HepG2 (cell line): ENCODE measurements around the gene PRKD2. TPM values are rescaled to one million over a fixed set of nuclear protein-coding genes. Genes with fewer than 3 reads are reported as not detected.

Experiments used
- BHLHE40 ChIP-seq: IDR thresholded peaks from 2 replicates; pipeline ENCODE4 v1.6.1; 2011; ENCODE audit warnings: low read length, improper control_type of control experiment
- BRD4 ChIP-seq: sonication (generic); formaldehyde crosslinking; IDR thresholded peaks from 2 replicates; pipeline ENCODE4 v1.4.0; 2020; ENCODE audit warnings: missing genetic modification reagents
- ELF1 ChIP-seq: sonication (generic); formaldehyde crosslinking; IDR thresholded peaks from 2 replicates; pipeline ENCODE4 v1.4.0; 2020; ENCODE audit warnings: missing genetic modification reagents
- FOXK1 ChIP-seq: sonication (generic); formaldehyde crosslinking; IDR thresholded peaks from 2 replicates; pipeline ENCODE4 v1.4.0; 2020; ENCODE audit warnings: low read depth, missing genetic modification reagents, borderline replicate concordance
- NRL ChIP-seq: sonication (generic); formaldehyde crosslinking; IDR thresholded peaks from 2 replicates; pipeline ENCODE4 v1.5.0; 2020; ENCODE audit warnings: missing genetic modification reagents, mild to moderate bottlenecking, moderate library complexity, borderline replicate concordance
- PITX1 ChIP-seq: sonication (generic); formaldehyde crosslinking; IDR thresholded peaks from 2 replicates; pipeline ENCODE4 v1.5.1; 2020; ENCODE audit warnings: mild to moderate bottlenecking, missing genetic modification reagents
- ZFP36L1 ChIP-seq: sonication (generic); formaldehyde crosslinking; IDR thresholded peaks from 2 replicates; pipeline ENCODE4 v1.8.0; 2022; ENCODE audit warnings: mild to moderate bottlenecking, missing genetic modification reagents, moderate library complexity
- ZNF614 ChIP-seq: IDR thresholded peaks from 2 replicates; pipeline ENCODE4 v1.6.1; 2018; ENCODE audit warnings: missing biosample characterization, missing genetic modification reagents, inconsistent platforms, borderline replicate concordance
- ZNF780A ChIP-seq: sonication (generic); formaldehyde crosslinking; IDR thresholded peaks from 2 replicates; pipeline ENCODE4 v1.8.0; 2022; ENCODE audit warnings: mild to moderate bottlenecking, missing genetic modification reagents, moderate library complexity
- ZNF850 ChIP-seq: sonication (generic); formaldehyde crosslinking; conservative IDR thresholded peaks from 2 replicates; pipeline ENCODE4 v1.9.0; 2021; ENCODE audit warnings: mild to moderate bottlenecking, missing genetic modification reagents
- polyA plus RNA-seq, 8 experiments: library from polyadenylated mRNA; depleted of rRNA in 3 of 8; stranded (reverse) in 7 of 8; unstranded in 1 of 8; fragments of >200 nt; fragmentation: Illumina TruSeq in 4 of 8; extraction: Trizol in 4 of 8; gene quantifications; 2 replicates each; pipeline versions ENCODE4 v1.2.1 to v1.2.3, GENCODE V29; 2011 to 2016; ENCODE audit warnings: low read depth in 4 of 8, missing spikeins in 1 of 8, mixed read lengths in 1 of 8; ENCODE audit not compliant: insufficient read depth in 1 of 8
- total RNA-seq, 5 experiments: library from RNA; depleted of rRNA; stranded (reverse); fragments of >200 nt; fragmentation: Illumina TruSeq; extraction: Trizol; gene quantifications; 2 replicates each; pipeline ENCODE4 v1.2.3, GENCODE V29; 2016; ENCODE audit warnings: low read depth in 1 of 5
- TF ChIP-seq, protein P1 (sequence below): sonication (generic); formaldehyde crosslinking; IDR thresholded peaks from 2 replicates; pipeline ENCODE4 v1.9.0; 2021; ENCODE audit warnings: missing genetic modification reagents, mild to moderate bottlenecking, borderline replicate concordance
- TF ChIP-seq, protein P2 (sequence below): sonication (generic); formaldehyde crosslinking; IDR thresholded peaks from 2 replicates; pipeline ENCODE4 v1.5.1; 2020; ENCODE audit warnings: missing genetic modification reagents, mild to moderate bottlenecking, borderline replicate concordance
- TF ChIP-seq, protein P3 (sequence below): sonication (generic); formaldehyde crosslinking; IDR thresholded peaks from 2 replicates; pipeline ENCODE4 v1.4.0; 2020; ENCODE audit warnings: missing genetic modification reagents, mild to moderate bottlenecking, borderline replicate concordance
- TF ChIP-seq, protein P4 (sequence below): sonication (generic); formaldehyde crosslinking; IDR thresholded peaks from 2 replicates; pipeline ENCODE4 v1.4.0; 2020; ENCODE audit warnings: missing genetic modification reagents
- TF ChIP-seq, protein P5 (sequence below): sonication (generic); formaldehyde crosslinking; IDR thresholded peaks from 2 replicates; pipeline ENCODE4 v1.4.0; 2020; ENCODE audit warnings: missing genetic modification reagents, mild to moderate bottlenecking, borderline replicate concordance

PRKD2 gene
- total and polyA plus RNA-seq, 2 of the 13 experiments (the other 11 are each of a cell fraction or from before 2014, with no cell fraction given): 6.7 to 7.3 TPM

DNA sequence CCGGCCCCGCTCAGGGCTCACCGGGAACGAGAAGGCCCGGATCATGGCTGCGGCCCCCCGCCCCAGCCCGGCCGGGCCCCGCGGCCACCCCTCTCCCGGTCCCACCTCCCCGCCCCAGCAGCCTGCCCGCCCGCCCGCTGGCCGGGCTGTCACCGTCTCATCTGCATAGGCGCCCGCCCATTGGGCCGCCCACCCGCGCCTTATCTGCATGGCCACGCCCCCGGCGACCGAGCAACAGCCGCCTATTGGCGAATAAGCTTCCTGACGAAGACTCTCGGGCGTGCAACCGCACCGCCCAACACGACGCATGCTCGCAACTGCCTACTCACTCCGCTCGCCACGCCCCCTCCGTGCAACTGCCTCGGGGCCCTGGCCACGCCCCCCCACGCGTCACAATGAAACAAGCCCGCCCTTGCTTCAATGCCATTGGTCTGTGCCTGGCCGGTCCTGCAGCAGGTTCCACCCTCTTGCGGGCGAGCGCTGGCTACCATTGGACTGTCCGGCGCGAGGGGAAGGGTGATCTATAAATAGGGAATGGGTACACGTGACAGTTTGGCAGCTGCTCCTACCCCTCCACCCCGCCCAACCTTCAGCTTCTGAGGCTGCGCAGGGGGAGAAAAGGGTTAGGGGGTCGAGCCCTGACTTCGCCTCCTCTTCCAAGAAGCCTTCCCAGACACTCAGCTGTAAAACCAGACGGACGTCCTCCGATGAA is 55.7 kb downstream of the PRKD2 start, which contains the start of gene DACT3 (continued):
- TF ChIP-seq, protein P1, sequence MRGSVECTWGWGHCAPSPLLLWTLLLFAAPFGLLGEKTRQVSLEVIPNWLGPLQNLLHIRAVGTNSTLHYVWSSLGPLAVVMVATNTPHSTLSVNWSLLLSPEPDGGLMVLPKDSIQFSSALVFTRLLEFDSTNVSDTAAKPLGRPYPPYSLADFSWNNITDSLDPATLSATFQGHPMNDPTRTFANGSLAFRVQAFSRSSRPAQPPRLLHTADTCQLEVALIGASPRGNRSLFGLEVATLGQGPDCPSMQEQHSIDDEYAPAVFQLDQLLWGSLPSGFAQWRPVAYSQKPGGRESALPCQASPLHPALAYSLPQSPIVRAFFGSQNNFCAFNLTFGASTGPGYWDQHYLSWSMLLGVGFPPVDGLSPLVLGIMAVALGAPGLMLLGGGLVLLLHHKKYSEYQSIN (CRISPR knock-in tag): no peak
- TF ChIP-seq, protein P2, sequence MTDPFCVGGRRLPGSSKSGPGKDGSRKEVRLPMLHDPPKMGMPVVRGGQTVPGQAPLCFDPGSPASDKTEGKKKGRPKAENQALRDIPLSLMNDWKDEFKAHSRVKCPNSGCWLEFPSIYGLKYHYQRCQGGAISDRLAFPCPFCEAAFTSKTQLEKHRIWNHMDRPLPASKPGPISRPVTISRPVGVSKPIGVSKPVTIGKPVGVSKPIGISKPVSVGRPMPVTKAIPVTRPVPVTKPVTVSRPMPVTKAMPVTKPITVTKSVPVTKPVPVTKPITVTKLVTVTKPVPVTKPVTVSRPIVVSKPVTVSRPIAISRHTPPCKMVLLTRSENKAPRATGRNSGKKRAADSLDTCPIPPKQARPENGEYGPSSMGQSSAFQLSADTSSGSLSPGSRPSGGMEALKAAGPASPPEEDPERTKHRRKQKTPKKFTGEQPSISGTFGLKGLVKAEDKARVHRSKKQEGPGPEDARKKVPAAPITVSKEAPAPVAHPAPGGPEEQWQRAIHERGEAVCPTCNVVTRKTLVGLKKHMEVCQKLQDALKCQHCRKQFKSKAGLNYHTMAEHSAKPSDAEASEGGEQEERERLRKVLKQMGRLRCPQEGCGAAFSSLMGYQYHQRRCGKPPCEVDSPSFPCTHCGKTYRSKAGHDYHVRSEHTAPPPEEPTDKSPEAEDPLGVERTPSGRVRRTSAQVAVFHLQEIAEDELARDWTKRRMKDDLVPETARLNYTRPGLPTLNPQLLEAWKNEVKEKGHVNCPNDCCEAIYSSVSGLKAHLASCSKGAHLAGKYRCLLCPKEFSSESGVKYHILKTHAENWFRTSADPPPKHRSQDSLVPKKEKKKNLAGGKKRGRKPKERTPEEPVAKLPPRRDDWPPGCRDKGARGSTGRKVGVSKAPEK (CRISPR knock-in tag): no peak
- TF ChIP-seq BRD4 (CRISPR knock-in tag) (no peak), ZNF780A (CRISPR knock-in tag) (no peak), PITX1 (CRISPR knock-in tag) (no peak), BHLHE40 (peak; percentile 86), ZNF614 (no peak), ZNF850 (no peak), ELF1 (CRISPR knock-in tag) (peak; percentile 28), NRL (no peak; the same call in 1 of the 2 replicates), FOXK1 (CRISPR knock-in tag) (peak; percentile 90), ZFP36L1 (no peak)
- TF ChIP-seq, protein P3, sequence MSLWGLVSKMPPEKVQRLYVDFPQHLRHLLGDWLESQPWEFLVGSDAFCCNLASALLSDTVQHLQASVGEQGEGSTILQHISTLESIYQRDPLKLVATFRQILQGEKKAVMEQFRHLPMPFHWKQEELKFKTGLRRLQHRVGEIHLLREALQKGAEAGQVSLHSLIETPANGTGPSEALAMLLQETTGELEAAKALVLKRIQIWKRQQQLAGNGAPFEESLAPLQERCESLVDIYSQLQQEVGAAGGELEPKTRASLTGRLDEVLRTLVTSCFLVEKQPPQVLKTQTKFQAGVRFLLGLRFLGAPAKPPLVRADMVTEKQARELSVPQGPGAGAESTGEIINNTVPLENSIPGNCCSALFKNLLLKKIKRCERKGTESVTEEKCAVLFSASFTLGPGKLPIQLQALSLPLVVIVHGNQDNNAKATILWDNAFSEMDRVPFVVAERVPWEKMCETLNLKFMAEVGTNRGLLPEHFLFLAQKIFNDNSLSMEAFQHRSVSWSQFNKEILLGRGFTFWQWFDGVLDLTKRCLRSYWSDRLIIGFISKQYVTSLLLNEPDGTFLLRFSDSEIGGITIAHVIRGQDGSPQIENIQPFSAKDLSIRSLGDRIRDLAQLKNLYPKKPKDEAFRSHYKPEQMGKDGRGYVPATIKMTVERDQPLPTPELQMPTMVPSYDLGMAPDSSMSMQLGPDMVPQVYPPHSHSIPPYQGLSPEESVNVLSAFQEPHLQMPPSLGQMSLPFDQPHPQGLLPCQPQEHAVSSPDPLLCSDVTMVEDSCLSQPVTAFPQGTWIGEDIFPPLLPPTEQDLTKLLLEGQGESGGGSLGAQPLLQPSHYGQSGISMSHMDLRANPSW (CRISPR knock-in tag): no peak
- TF ChIP-seq, protein P4, sequence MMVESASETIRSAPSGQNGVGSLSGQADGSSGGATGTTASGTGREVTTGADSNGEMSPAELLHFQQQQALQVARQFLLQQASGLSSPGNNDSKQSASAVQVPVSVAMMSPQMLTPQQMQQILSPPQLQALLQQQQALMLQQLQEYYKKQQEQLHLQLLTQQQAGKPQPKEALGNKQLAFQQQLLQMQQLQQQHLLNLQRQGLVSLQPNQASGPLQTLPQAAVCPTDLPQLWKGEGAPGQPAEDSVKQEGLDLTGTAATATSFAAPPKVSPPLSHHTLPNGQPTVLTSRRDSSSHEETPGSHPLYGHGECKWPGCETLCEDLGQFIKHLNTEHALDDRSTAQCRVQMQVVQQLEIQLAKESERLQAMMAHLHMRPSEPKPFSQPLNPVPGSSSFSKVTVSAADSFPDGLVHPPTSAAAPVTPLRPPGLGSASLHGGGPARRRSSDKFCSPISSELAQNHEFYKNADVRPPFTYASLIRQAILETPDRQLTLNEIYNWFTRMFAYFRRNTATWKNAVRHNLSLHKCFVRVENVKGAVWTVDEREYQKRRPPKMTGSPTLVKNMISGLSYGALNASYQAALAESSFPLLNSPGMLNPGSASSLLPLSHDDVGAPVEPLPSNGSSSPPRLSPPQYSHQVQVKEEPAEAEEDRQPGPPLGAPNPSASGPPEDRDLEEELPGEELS (CRISPR knock-in tag): no peak
- TF ChIP-seq, protein P5, sequence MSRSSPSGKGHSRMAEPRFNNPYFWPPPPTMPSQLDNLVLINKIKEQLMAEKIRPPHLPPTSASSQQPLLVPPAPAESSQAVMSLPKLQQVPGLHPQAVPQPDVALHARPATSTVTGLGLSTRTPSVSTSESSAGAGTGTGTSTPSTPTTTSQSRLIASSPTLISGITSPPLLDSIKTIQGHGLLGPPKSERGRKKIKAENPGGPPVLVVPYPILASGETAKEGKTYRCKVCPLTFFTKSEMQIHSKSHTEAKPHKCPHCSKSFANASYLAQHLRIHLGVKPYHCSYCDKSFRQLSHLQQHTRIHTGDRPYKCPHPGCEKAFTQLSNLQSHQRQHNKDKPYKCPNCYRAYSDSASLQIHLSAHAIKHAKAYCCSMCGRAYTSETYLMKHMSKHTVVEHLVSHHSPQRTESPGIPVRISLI: no peak
